Ovary (tissue), 9 donors: ENCODE data around the gene PAK6. TPM values are rescaled to one million over a fixed set of nuclear protein-coding genes. Genes with fewer than 3 reads are reported as not detected.

Experiments used
- DNase-seq, 5 donors: peaks; one replicate each; pipeline ENCODE4 v3.0.0-alpha.2; 2019 to 2020
- H3K27ac ChIP-seq, 2 donors: fragments of 200-600 bp; one replicate each; pipeline versions ENCODE4 v1.5.1 to v1.8.0; 2019 to 2022
- H3K27me3 ChIP-seq: fragments of 200-600 bp; one replicate; pipeline ENCODE4 v1.8.0; 2022
- H3K36me3 ChIP-seq: fragments of 200-600 bp; sonication (generic); one replicate; pipeline ENCODE4 v1.5.1; 2019
- H3K4me1 ChIP-seq: one replicate; pipeline ENCODE4 v1.8.1; 2013; ENCODE audit warnings: mild to moderate bottlenecking, moderate library complexity; ENCODE audit not compliant: insufficient read depth
- H3K4me3 ChIP-seq: fragments of 200-600 bp; sonication (generic); one replicate; pipeline ENCODE4 v1.5.1; 2017
- H3K9me3 ChIP-seq, 2 donors: fragments of 200-600 bp in 1 of 2; sonication (generic) in 1 of 2; one replicate each; pipeline versions ENCODE4 v1.5.1 to v1.8.1; 2013 to 2019; ENCODE audit warnings: mild to moderate bottlenecking in 1 of 2, moderate library complexity in 1 of 2
- EP300 ChIP-seq: sonication (generic); formaldehyde crosslinking; IDR thresholded peaks from one replicate; pipeline ENCODE4 v1.6.1; 2017; ENCODE audit warnings: antibody characterized with exemption
- POLR2A ChIP-seq: fragments of 450-650 bp; IDR thresholded peaks from one replicate; pipeline ENCODE4 v1.6.1; 2017; ENCODE audit warnings: antibody characterized with exemption, mild to moderate bottlenecking, moderate library complexity
- WGBS, 3 donors: extraction: QIAGEN DNeasy Blood & Tissue Kit in 1 of 3; methylation state at CpG; one replicate each; pipeline versions ENCODE4 v1.1.5 to v1.1.7; 2013 to 2017; 5-methylcytosine and 5-hydroxymethylcytosine counted together
- intact Hi-C, 4 donors: fragments of 100-400 bp; cut with DNase I; formaldehyde crosslinking; loops; one replicate each; pipeline versions ENCODE4 v1.11.0 to v1.15.1; 2022 to 2023
- polyA plus RNA-seq, 2 donors: library from polyadenylated mRNA; stranded (reverse); fragments of 200-250 nt in 1 of 2; fragments of 350-450 nt in 1 of 2; fragmentation: Illumina TruSeq in 1 of 2; extraction: RNeasy Lipid Tissue Mini Kit (QIAGEN cat#74804) in 1 of 2; gene quantifications; one replicate each; pipeline ENCODE4 v1.2.3, GENCODE V29; 2013 to 2014
- total RNA-seq, 7 donors: library from RNA; depleted of rRNA in 2 of 7; stranded (reverse); fragments of >200 nt in 2 of 7; fragmentation: NEBNext Ultra II Directional in 3 of 7; extraction: Animal tissue kit (Norgen Biotek cat#: 25700) in 3 of 7; gene quantifications; one replicate each; pipeline versions ENCODE4 v1.1.0 to v1.2.4, GENCODE V29; 2016 to 2023
- TF ChIP-seq, protein P1 (sequence below), 3 donors: fragments of 450-650 bp in 2 of 3; fragments of 200-600 bp in 1 of 3; IDR thresholded peaks; one replicate each; pipeline versions ENCODE4 v1.5.1 to v1.8.0; 2016 to 2022; ENCODE audit warnings: antibody characterized with exemption in 3 of 3, mild to moderate bottlenecking in 1 of 3
- donor health status: DM: no; HTN: no; CAD: no; lungs with moderate emphysema.
- donor health status: DM: no; HTN: no; CAD: no.
- donor health status: Bipolar disorder and iron deficiency.
- donor health status: DM: yes; HTN: yes; CAD: no.
- donor health status: DM: no; HTN: no; CAD: no.
- donor health status: DM: yes; HTN: yes; CAD: no.

Gene PAK6
- total and polyA plus RNA-seq, 9 donors = 0.36 to 6.7 (median 1.5) TPM

DNA sequence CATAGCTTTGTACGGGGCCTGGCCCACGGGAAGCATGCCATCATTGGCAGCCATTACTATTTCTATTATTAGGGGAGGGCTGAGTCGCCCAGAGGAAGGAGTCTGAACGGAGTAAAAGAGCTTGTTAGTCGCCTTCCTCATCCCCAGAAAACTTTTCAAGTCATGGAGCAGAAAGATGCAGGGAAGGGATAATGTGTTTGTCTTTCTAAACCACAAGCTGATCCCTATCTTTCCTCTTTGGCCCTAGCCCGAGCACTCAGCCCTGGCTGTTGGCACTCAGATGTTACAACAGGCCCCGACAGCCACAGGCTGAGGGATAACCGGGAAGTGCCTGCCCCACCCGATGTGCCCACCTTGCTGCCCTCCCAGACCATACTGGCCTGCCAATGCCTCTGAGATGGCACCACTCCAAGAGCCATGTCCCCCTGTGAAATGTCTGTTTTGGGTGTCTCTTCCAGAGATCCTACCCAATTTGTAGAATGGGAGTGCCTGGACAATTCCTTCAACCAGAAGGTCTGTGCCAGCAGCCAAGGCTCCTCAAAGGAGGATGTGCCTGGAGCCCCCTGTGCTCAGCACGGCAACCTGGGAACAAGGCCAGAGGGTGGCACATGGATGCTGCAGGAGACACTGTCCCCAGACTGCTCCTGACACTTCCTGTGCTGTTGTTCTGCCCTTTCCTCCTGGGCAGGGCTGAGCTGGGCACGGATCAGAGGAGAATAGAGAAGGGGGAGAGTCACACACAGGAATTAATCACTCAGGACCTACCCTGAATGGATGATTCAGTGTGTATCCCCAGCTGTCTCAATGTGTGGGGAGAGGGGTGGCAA lies 10.8 kb downstream of the PAK6 start:
- Histone ChIP-seq H3K4me3 (no peak overlapping the region), H3K9me3 (no peaks in the 10 kb centered on the region), H3K4me1 (peaks cover 8% of the 10 kb centered on the region), H3K27me3 (no peaks in the 10 kb centered on the region), H3K36me3 (no peaks in the 10 kb centered on the region), H3K27ac (no peak overlapping the region)
- DNase-seq = peak in 1 of 5 donors; percentile 24
- WGBS, 3 donors = 70 to 74% (median 72%) methylated on average over 11 of the region's 11 CpGs
- no peak for TF ChIP-seq POLR2A
- TF ChIP-seq EP300 = no peak
- TF ChIP-seq, protein P1, sequence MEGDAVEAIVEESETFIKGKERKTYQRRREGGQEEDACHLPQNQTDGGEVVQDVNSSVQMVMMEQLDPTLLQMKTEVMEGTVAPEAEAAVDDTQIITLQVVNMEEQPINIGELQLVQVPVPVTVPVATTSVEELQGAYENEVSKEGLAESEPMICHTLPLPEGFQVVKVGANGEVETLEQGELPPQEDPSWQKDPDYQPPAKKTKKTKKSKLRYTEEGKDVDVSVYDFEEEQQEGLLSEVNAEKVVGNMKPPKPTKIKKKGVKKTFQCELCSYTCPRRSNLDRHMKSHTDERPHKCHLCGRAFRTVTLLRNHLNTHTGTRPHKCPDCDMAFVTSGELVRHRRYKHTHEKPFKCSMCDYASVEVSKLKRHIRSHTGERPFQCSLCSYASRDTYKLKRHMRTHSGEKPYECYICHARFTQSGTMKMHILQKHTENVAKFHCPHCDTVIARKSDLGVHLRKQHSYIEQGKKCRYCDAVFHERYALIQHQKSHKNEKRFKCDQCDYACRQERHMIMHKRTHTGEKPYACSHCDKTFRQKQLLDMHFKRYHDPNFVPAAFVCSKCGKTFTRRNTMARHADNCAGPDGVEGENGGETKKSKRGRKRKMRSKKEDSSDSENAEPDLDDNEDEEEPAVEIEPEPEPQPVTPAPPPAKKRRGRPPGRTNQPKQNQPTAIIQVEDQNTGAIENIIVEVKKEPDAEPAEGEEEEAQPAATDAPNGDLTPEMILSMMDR (IDR thresholded peaks at IDR 0.05) = no peak
- intact Hi-C loops = no loop called here

DNA sequence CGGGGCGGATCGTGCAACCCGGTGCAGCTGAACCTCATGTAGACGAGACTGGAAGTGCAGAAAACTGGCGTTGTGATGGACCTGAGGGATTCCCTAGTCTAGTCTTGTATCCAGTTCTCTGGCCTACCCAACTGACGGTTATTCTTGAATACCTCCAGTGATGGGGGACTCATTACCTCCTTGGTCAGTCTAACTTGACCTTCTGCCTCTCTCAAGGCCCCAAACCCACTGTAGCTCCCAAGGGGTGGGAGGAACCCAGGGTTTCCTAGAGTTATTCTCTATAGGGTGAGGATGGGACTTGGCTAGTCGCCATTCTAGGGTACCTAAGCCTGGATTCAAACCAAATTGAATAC lies 11.4 kb downstream of the PAK6 start:
- Histone ChIP-seq H3K27me3 (no peaks in the 10 kb centered on the region), H3K4me1 (peaks cover 8% of the 10 kb centered on the region), H3K4me3 (no peak overlapping the region), H3K27ac (no peak overlapping the region), H3K9me3 (no peaks in the 10 kb centered on the region), H3K36me3 (no peaks in the 10 kb centered on the region)
- TF ChIP-seq, protein P1 (IDR thresholded peaks at IDR 0.05) = no peak
- no peak for TF ChIP-seq POLR2A
- no peak for TF ChIP-seq EP300
- no peak for DNase-seq
- intact Hi-C loops = no loop called here
- 88 to 95% (median 89%) methylated on average over 8 of the region's 8 CpGs for WGBS, 3 donors

DNA sequence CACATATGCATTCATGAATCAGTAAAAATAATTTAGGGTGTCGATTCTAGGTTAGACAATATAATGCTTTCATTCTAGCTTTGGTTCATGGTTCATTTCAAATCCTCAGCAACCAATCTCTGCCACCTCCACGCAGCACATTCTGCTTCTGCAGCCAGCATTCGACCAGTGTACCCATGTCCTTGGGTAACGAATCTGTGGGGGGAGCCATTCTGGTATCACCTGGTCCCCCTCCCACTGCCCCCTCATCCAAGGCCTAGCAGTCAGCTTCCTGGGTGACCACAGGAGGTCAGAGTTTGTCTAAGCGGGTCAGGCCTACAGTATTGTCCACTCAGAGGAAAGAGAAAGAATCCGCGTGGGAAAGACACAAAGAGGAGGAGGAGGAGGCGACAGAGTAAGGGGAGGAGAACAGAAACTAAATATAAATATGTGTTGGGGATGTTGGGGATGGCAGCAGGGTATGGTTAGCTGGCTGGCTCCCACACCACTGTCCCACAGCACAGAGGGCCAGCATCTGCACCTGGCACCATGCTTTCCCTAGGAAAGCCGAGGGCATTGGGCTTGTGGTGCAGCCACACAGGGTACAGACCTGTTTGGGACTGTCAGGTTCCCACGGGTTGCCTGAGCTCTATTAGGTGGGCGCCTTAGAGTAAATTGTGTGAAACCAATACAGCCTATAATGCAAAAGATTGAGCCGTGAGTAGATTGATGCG lies 12.1 kb downstream of the PAK6 start:
- 90 to 92% (median 91%) methylated on average over 13 of the region's 13 CpGs for WGBS, 3 donors
- H3K36me3 ChIP-seq = no peaks in the 10 kb centered on the region
- intact Hi-C loops = no loop called here

DNA sequence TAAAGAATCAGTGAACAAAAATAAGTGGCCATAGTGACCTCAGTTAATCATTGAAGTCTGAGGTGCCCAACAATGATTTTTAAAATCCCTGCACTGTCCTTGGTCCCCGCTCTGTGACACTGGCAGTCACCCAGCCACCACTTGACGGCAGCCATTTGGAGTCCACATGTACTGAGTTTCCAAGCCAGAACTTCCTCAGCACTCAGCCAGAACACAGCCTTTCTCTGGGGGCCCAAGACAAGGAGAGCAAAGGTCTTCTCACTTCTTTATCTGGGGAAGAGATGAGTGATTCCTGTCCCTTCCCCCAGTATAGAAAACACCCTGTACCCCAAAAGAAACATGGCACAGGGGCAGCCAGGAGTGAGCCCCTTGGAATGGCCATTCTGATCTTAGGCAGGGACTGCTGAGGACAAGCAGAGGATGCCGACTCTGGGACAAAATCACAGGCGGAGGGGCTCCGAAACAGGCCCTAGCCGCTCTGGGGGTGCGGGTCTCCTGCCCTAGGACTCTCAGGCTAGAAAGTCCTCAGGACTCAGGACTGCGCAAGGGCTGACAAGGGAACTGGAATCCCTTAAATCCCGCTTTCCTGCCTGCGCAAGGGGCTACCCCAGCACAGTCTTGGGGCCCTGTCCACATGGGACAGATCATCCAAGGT lies 12.8 kb downstream of the PAK6 start:
- peak in 1 of 5 donors; percentile 17 for DNase-seq
- TF ChIP-seq, protein P1 (IDR thresholded peaks at IDR 0.05) = no peak
- TF ChIP-seq EP300 (no peak), POLR2A (no peak)
- intact Hi-C loops = no loop called here
- Histone ChIP-seq H3K27ac (no peak overlapping the region), H3K27me3 (no peaks in the 10 kb centered on the region), H3K9me3 (no peaks in the 10 kb centered on the region), H3K4me1 (peaks cover 8% of the 10 kb centered on the region), H3K4me3 (no peak overlapping the region), H3K36me3 (no peaks in the 10 kb centered on the region)
- WGBS, 3 donors = 89 to 92% (median 91%) methylated on average over 10 of the region's 10 CpGs

More for the DNA sequence above, 12.1 kb downstream of the PAK6 start:
- H3K4me3 ChIP-seq = no peak overlapping the region
- peaks cover 8% of the 10 kb centered on the region for H3K4me1 ChIP-seq
- no peak for TF ChIP-seq EP300
- TF ChIP-seq, protein P1 (IDR thresholded peaks at IDR 0.05) = no peak
- no peak for TF ChIP-seq POLR2A
- DNase-seq = peak in 1 of 5 donors; percentile 19
- no peaks in the 10 kb centered on the region for H3K9me3 ChIP-seq
- H3K27ac ChIP-seq = no peak overlapping the region
- no peaks in the 10 kb centered on the region for H3K27me3 ChIP-seq
